Choroid plexus epithelial cell (primary cell): ENCODE results near the gene CTSC.

Experiments
- DNase-seq: peaks from one replicate; pipeline ENCODE4 v3.0.0-alpha.2; 2010; ENCODE audit warnings: low read depth
- H3K4me3 ChIP-seq: 2 replicates; pipeline ENCODE4 v1.5.1; 2011; ENCODE audit warnings: low read depth, mild to moderate bottlenecking, control low read depth, low read length, moderate library complexity
- CTCF ChIP-seq: conservative IDR thresholded peaks from 2 replicates; pipeline ENCODE4 v1.5.1; 2011; ENCODE audit warnings: low read depth, mild to moderate bottlenecking, control low read depth, inconsistent platforms, low read length, moderate library complexity

CTSC gene

GRCh38 chr11:88320149-88320559 lies 17.4 kb downstream of the CTSC start:
- no peak overlapping the region for H3K4me3 ChIP-seq
- TF ChIP-seq CTCF = no peak
- peak; percentile 72 for DNase-seq

GRCh38 chr11:88318017-88318416 lies 19.5 kb downstream of the CTSC start:
- H3K4me3 ChIP-seq = no peak overlapping the region
- no peak for DNase-seq
- TF ChIP-seq CTCF = no peak

- no peak overlapping the region for H3K4me3 ChIP-seq
- no peak for TF ChIP-seq CTCF
- DNase-seq = peak; percentile 50
Measured at GRCh38 chr11:88317536-88317935, 20.0 kb downstream of the CTSC start.

GRCh38 chr11:88315981-88316441 lies 21.5 kb downstream of the CTSC start:
- H3K4me3 ChIP-seq = no peak overlapping the region
- DNase-seq = no peak
- TF ChIP-seq CTCF = no peak

GRCh38 chr11:88315015-88315414 lies 22.5 kb downstream of the CTSC start:
- no peak for DNase-seq
- H3K4me3 ChIP-seq = no peak overlapping the region
- no peak for TF ChIP-seq CTCF

GRCh38 chr11:88313441-88313840 lies 24.1 kb downstream of the CTSC start:
- DNase-seq = no peak

More at GRCh38 chr11:88313441-88313840, 24.1 kb downstream of the CTSC start:
- TF ChIP-seq CTCF = no peak
- no peak overlapping the region for H3K4me3 ChIP-seq
